ENCODE data around the gene LRATD1.

GRCh38 chr2:14616950-14617349 is 15.6 kb upstream of the LRATD1 start:
- TF ChIP-seq ZNF274 (IDR thresholded peaks at IDR 0.05; ENCODE audit: low read depth, low read length) (no peak), SUZ12 (IDR thresholded peaks at IDR 0.05; ENCODE audit: extremely low read depth, insufficient read depth, insufficient read length) (no peak)

Data from NT2/D1 (cell line).